ENCODE data around the gene COQ8A. TPM values are rescaled to one million over a fixed set of nuclear protein-coding genes. Genes with fewer than 3 reads are reported as not detected.
A peak's percentile ranks its signal among the peaks of the same experiment; 100 is the strongest.

COQ8A gene
- total and polyA plus RNA-seq, 4 donors = 11.4 to 37.5 (median 20.6) TPM

GRCh38 chr1:226945858-226946245 lies 5.8 kb downstream of the COQ8A start:
- DNase-seq (no peak), ATAC-seq (ENCODE audit: low FRiP score) (no peak)
- no peaks in the 10 kb centered on the region for H3K9me3 ChIP-seq (ENCODE audit: control insufficient read depth, low read length)
- H3K4me3 ChIP-seq (ENCODE audit: low read length in 2 of 2) = no peak overlapping the region
- no peaks in the 10 kb centered on the region for H3K36me3 ChIP-seq (ENCODE audit: control insufficient read depth in 1 of 2, insufficient read depth in 2 of 2, low read length in 1 of 2)
- H3K27ac ChIP-seq (ENCODE audit: low read depth in 1 of 2, low read length in 2 of 2) = no peak overlapping the region
- intact Hi-C loops (cut with DNase I) = no loop called here
- peaks cover 0 to 4% of the 10 kb centered on the region in 2 donors for H3K4me1 ChIP-seq (ENCODE audit: control insufficient read depth in 1 of 2, insufficient read depth in 2 of 2, low read length in 2 of 2)
- WGBS, 2 donors = 88 to 89% methylated on average over 8 of the region's 8 CpGs
- no peaks in the 10 kb centered on the region for H3K27me3 ChIP-seq (ENCODE audit: control insufficient read depth in 1 of 2, insufficient read depth in 2 of 2, low read length in 1 of 2)

GRCh38 chr1:226946285-226946684 lies 6.2 kb downstream of the COQ8A start:
- no peak overlapping the region for H3K4me3 ChIP-seq (ENCODE audit: low read length in 2 of 2)
- no peaks in the 10 kb centered on the region for H3K27me3 ChIP-seq (ENCODE audit: control insufficient read depth in 1 of 2, insufficient read depth in 2 of 2, low read length in 1 of 2)
- H3K4me1 ChIP-seq (ENCODE audit: control insufficient read depth in 1 of 2, insufficient read depth in 2 of 2, low read length in 2 of 2) = no peaks in the 10 kb centered on the region
- no peaks in the 10 kb centered on the region for H3K9me3 ChIP-seq (ENCODE audit: control insufficient read depth, low read length)
- intact Hi-C loops (cut with DNase I) = no loop called here
- H3K36me3 ChIP-seq (ENCODE audit: control insufficient read depth in 1 of 2, insufficient read depth in 2 of 2, low read length in 1 of 2) = no peaks in the 10 kb centered on the region
- DNase-seq (no peak), ATAC-seq (ENCODE audit: low FRiP score) (no peak)
- WGBS, 2 donors = 94 to 98% methylated on average over 9 of the region's 9 CpGs
- no peak overlapping the region for H3K27ac ChIP-seq (ENCODE audit: low read depth in 1 of 2, low read length in 2 of 2)

- DNase-seq (no peak), ATAC-seq (ENCODE audit: low FRiP score) (peak; percentile 4)
- intact Hi-C loops (cut with DNase I) = no loop called here
- 68 to 71% methylated on average over 3 of the region's 3 CpGs for WGBS, 2 donors
- Histone ChIP-seq H3K27me3 (ENCODE audit: control insufficient read depth in 1 of 2, insufficient read depth in 2 of 2, low read length in 1 of 2) (no peaks in the 10 kb centered on the region), H3K9me3 (ENCODE audit: control insufficient read depth, low read length) (no peaks in the 10 kb centered on the region), H3K4me3 (ENCODE audit: low read length in 2 of 2) (no peak overlapping the region), H3K36me3 (ENCODE audit: control insufficient read depth in 1 of 2, insufficient read depth in 2 of 2, low read length in 1 of 2) (no peaks in the 10 kb centered on the region), H3K27ac (ENCODE audit: low read depth in 1 of 2, low read length in 2 of 2) (no peak overlapping the region), H3K4me1 (ENCODE audit: control insufficient read depth in 1 of 2, insufficient read depth in 2 of 2, low read length in 2 of 2) (no peaks in the 10 kb centered on the region)
These were observed 6.7 kb downstream of the COQ8A start for GRCh38 chr1:226946841-226947240.

- no peak overlapping the region for H3K4me3 ChIP-seq (ENCODE audit: low read length in 2 of 2)
- intact Hi-C loops (cut with DNase I) = no loop called here
- ATAC-seq (ENCODE audit: low FRiP score) (no peak), DNase-seq (no peak)
- no peaks in the 10 kb centered on the region for H3K36me3 ChIP-seq (ENCODE audit: control insufficient read depth in 1 of 2, insufficient read depth in 2 of 2, low read length in 1 of 2)
- no peak overlapping the region for H3K27ac ChIP-seq (ENCODE audit: low read depth in 1 of 2, low read length in 2 of 2)
- H3K27me3 ChIP-seq (ENCODE audit: control insufficient read depth in 1 of 2, insufficient read depth in 2 of 2, low read length in 1 of 2) = no peaks in the 10 kb centered on the region
- H3K9me3 ChIP-seq (ENCODE audit: control insufficient read depth, low read length) = no peaks in the 10 kb centered on the region
- no peaks in the 10 kb centered on the region for H3K4me1 ChIP-seq (ENCODE audit: control insufficient read depth in 1 of 2, insufficient read depth in 2 of 2, low read length in 2 of 2)
- WGBS, 2 donors = 86 to 93% methylated on average over 2 of the region's 2 CpGs
These were observed 8.0 kb downstream of the COQ8A start for GRCh38 chr1:226948051-226948450.

- intact Hi-C loops (cut with DNase I) = no loop called here
- WGBS, 2 donors = 97 to 98% methylated on average over 6 of the region's 6 CpGs
- DNase-seq = no peak
- H3K27ac ChIP-seq (ENCODE audit: low read depth in 1 of 2, low read length in 2 of 2) = no peak overlapping the region
- H3K4me3 ChIP-seq (ENCODE audit: low read length in 2 of 2) = no peak overlapping the region
- no peaks in the 10 kb centered on the region for H3K4me1 ChIP-seq (ENCODE audit: control insufficient read depth in 1 of 2, insufficient read depth in 2 of 2, low read length in 2 of 2)
- H3K27me3 ChIP-seq (ENCODE audit: control insufficient read depth in 1 of 2, insufficient read depth in 2 of 2, low read length in 1 of 2) = no peaks in the 10 kb centered on the region
- no peaks in the 10 kb centered on the region for H3K9me3 ChIP-seq (ENCODE audit: control insufficient read depth, low read length)
- H3K36me3 ChIP-seq (ENCODE audit: control insufficient read depth in 1 of 2, insufficient read depth in 2 of 2, low read length in 1 of 2) = no peaks in the 10 kb centered on the region
- ATAC-seq (ENCODE audit: low FRiP score) = no peak
These were observed 8.4 kb downstream of the COQ8A start for GRCh38 chr1:226948480-226948879.

- Histone ChIP-seq H3K4me1 (ENCODE audit: control insufficient read depth in 1 of 2, insufficient read depth in 2 of 2, low read length in 2 of 2) (no peaks in the 10 kb centered on the region), H3K9me3 (ENCODE audit: control insufficient read depth, low read length) (no peaks in the 10 kb centered on the region), H3K27me3 (ENCODE audit: control insufficient read depth in 1 of 2, insufficient read depth in 2 of 2, low read length in 1 of 2) (no peaks in the 10 kb centered on the region), H3K4me3 (ENCODE audit: low read length in 2 of 2) (no peak overlapping the region), H3K27ac (ENCODE audit: low read depth in 1 of 2, low read length in 2 of 2) (no peak overlapping the region), H3K36me3 (ENCODE audit: control insufficient read depth in 1 of 2, insufficient read depth in 2 of 2, low read length in 1 of 2) (no peaks in the 10 kb centered on the region)
- DNase-seq (no peak), ATAC-seq (ENCODE audit: low FRiP score) (no peak)
- 97% methylated on average over 15 of the region's 15 CpGs for WGBS, 2 donors
- intact Hi-C loops (cut with DNase I) = no loop called here
These were observed 8.9 kb downstream of the COQ8A start for GRCh38 chr1:226948996-226949395.

GRCh38 chr1:226949401-226949800 lies 9.3 kb downstream of the COQ8A start:
- no peaks in the 10 kb centered on the region for H3K4me1 ChIP-seq (ENCODE audit: control insufficient read depth in 1 of 2, insufficient read depth in 2 of 2, low read length in 2 of 2)
- ATAC-seq (ENCODE audit: low FRiP score) (no peak), DNase-seq (no peak)
- WGBS, 2 donors = 95 to 96% methylated on average over 3 of the region's 3 CpGs
- no peak overlapping the region for H3K4me3 ChIP-seq (ENCODE audit: low read length in 2 of 2)
- H3K27me3 ChIP-seq (ENCODE audit: control insufficient read depth in 1 of 2, insufficient read depth in 2 of 2, low read length in 1 of 2) = no peaks in the 10 kb centered on the region
- H3K27ac ChIP-seq (ENCODE audit: low read depth in 1 of 2, low read length in 2 of 2) = no peak overlapping the region
- H3K36me3 ChIP-seq (ENCODE audit: control insufficient read depth in 1 of 2, insufficient read depth in 2 of 2, low read length in 1 of 2) = no peaks in the 10 kb centered on the region
- no peaks in the 10 kb centered on the region for H3K9me3 ChIP-seq (ENCODE audit: control insufficient read depth, low read length)
- intact Hi-C loops (cut with DNase I) = no loop called here

GRCh38 chr1:226950316-226950715 lies 10.2 kb downstream of the COQ8A start:
- Histone ChIP-seq H3K27ac (ENCODE audit: low read depth in 1 of 2, low read length in 2 of 2) (no peak overlapping the region), H3K4me1 (ENCODE audit: control insufficient read depth in 1 of 2, insufficient read depth in 2 of 2, low read length in 2 of 2) (no peaks in the 10 kb centered on the region), H3K4me3 (ENCODE audit: low read length in 2 of 2) (no peak overlapping the region)

GRCh38 chr1:226950871-226951270 lies 10.8 kb downstream of the COQ8A start:
- Histone ChIP-seq H3K27ac (ENCODE audit: low read depth in 1 of 2, low read length in 2 of 2) (no peak overlapping the region), H3K27me3 (ENCODE audit: control insufficient read depth in 1 of 2, insufficient read depth in 2 of 2, low read length in 1 of 2) (no peaks in the 10 kb centered on the region), H3K36me3 (ENCODE audit: control insufficient read depth in 1 of 2, insufficient read depth in 2 of 2, low read length in 1 of 2) (no peaks in the 10 kb centered on the region), H3K4me3 (ENCODE audit: low read length in 2 of 2) (no peak overlapping the region), H3K9me3 (ENCODE audit: control insufficient read depth, low read length) (no peaks in the 10 kb centered on the region), H3K4me1 (ENCODE audit: control insufficient read depth in 1 of 2, insufficient read depth in 2 of 2, low read length in 2 of 2) (no peaks in the 10 kb centered on the region)
- ATAC-seq (ENCODE audit: low FRiP score) (no peak), DNase-seq (no peak)
- 65 to 70% methylated on average over 6 of the region's 6 CpGs for WGBS, 2 donors
- intact Hi-C loops (cut with DNase I) = no loop called here

More at GRCh38 chr1:226950316-226950715, 10.2 kb downstream of the COQ8A start:
- Histone ChIP-seq H3K27me3 (ENCODE audit: control insufficient read depth in 1 of 2, insufficient read depth in 2 of 2, low read length in 1 of 2) (no peaks in the 10 kb centered on the region), H3K9me3 (ENCODE audit: control insufficient read depth, low read length) (no peaks in the 10 kb centered on the region), H3K36me3 (ENCODE audit: control insufficient read depth in 1 of 2, insufficient read depth in 2 of 2, low read length in 1 of 2) (no peaks in the 10 kb centered on the region)
- 95 to 100% methylated on average over 1 of the region's 1 CpG for WGBS, 2 donors
- intact Hi-C loops (cut with DNase I) = no loop called here
- DNase-seq (no peak), ATAC-seq (ENCODE audit: low FRiP score) (no peak)

Data from aorta (tissue), 5 donors.